DND-41 (cell line): ENCODE results near the gene ASB5.

Experiments
- ATAC-seq: fragments of 200-7000 bp; cut with Tn5 transposase; 3 replicates; pipeline ENCODE4 v1.9.1; 2021; ENCODE audit warnings: low read depth; ENCODE audit not compliant: insufficient read depth
- DNase-seq: peaks from one replicate; pipeline ENCODE4 v3.0.0-alpha.2; 2020
- H2AFZ ChIP-seq: 2 replicates; pipeline ENCODE4 v1.6.0; 2012; ENCODE audit warnings: low read depth, low read length
- H3K27ac ChIP-seq: 2 replicates; pipeline ENCODE4 v1.5.1; 2012; ENCODE audit warnings: low read length, inconsistent platforms
- H3K27me3 ChIP-seq: fragments of 200-600 bp; sonication (generic); 2 replicates; pipeline ENCODE4 v1.6.0; 2012; ENCODE audit warnings: low read length, mild to moderate bottlenecking, inconsistent platforms; ENCODE audit not compliant: insufficient read depth, poor library complexity
- H3K36me3 ChIP-seq: 2 replicates; pipeline ENCODE4 v1.5.1; 2012; ENCODE audit warnings: low read length, inconsistent platforms; ENCODE audit not compliant: insufficient read depth
- H3K4me1 ChIP-seq: 2 replicates; pipeline ENCODE4 v1.5.1; 2012; ENCODE audit warnings: mild to moderate bottlenecking, low read length; ENCODE audit not compliant: insufficient read depth
- H3K4me2 ChIP-seq: 2 replicates; pipeline ENCODE4 v1.6.0; 2012; ENCODE audit warnings: mild to moderate bottlenecking, moderate library complexity, low read length, inconsistent platforms; ENCODE audit not compliant: insufficient read depth
- H3K4me3 ChIP-seq, 2 experiments: fragments of 200-600 bp in 1 of 2; shearing (Covaris generic) in 1 of 2; 2 replicates each; pipeline ENCODE4 v1.5.1; 2012 to 2016; ENCODE audit warnings: inconsistent platforms in 2 of 2, low read length in 2 of 2, mild to moderate bottlenecking in 2 of 2, low read depth in 1 of 2, moderate library complexity in 1 of 2
- H3K79me2 ChIP-seq: 2 replicates; pipeline ENCODE4 v1.6.0; 2012; ENCODE audit warnings: low read length, inconsistent platforms; ENCODE audit not compliant: insufficient read depth
- H3K9ac ChIP-seq: 2 replicates; pipeline ENCODE4 v1.6.0; 2012; ENCODE audit warnings: low read depth, mild to moderate bottlenecking, inconsistent platforms, low read length, moderate library complexity
- H3K9me3 ChIP-seq: 2 replicates; pipeline ENCODE4 v1.5.1; 2012; ENCODE audit warnings: low read length, moderate library complexity, mild to moderate bottlenecking, inconsistent platforms; ENCODE audit not compliant: insufficient read depth, severe bottlenecking
- H4K20me1 ChIP-seq: 2 replicates; pipeline ENCODE4 v1.6.0; 2012; ENCODE audit warnings: low read length; ENCODE audit not compliant: insufficient read depth
- CTCF ChIP-seq: IDR thresholded peaks from 2 replicates; pipeline ENCODE4 v1.5.1; 2012; ENCODE audit warnings: borderline replicate concordance, low read length, moderate library complexity, mild to moderate bottlenecking; ENCODE audit not compliant: poor library complexity, severe bottlenecking; ENCODE audit errors: extremely low read depth
- EZH2 ChIP-seq: IDR thresholded peaks from 3 replicates; pipeline ENCODE4 v1.6.1; 2012; ENCODE audit warnings: borderline replicate concordance, low read depth, mild to moderate bottlenecking, moderate library complexity, low read length, inconsistent platforms; ENCODE audit not compliant: severe bottlenecking

ASB5 gene

GRCh38 chr4:176242764-176243347, 26.2 kb downstream of the ASB5 start:
- DNase-seq (no peak), ATAC-seq (no peak)
- H3K79me2 ChIP-seq = no peaks in the 10 kb centered on the region

GRCh38 chr4:176241703-176242102, 27.3 kb downstream of the ASB5 start:
- H3K9ac ChIP-seq = no peak overlapping the region
- no peak for TF ChIP-seq CTCF
- no peak for TF ChIP-seq EZH2
- H3K27me3 ChIP-seq = no peaks in the 10 kb centered on the region
- no peak for DNase-seq
- no peak overlapping the region for H3K4me2 ChIP-seq
- H3K27ac ChIP-seq = no peak overlapping the region
- no peak overlapping the region for H2AFZ ChIP-seq
- H3K36me3 ChIP-seq = no peaks in the 10 kb centered on the region
- no peak overlapping the region for H3K4me3 ChIP-seq
- no peaks in the 10 kb centered on the region for H3K79me2 ChIP-seq
- H3K9me3 ChIP-seq = no peaks in the 10 kb centered on the region
- no peaks in the 10 kb centered on the region for H3K4me1 ChIP-seq
- no peak for ATAC-seq
- H4K20me1 ChIP-seq = no peaks in the 10 kb centered on the region

More at GRCh38 chr4:176242764-176243347, 26.2 kb downstream of the ASB5 start:
- no peaks in the 10 kb centered on the region for H3K4me1 ChIP-seq
- H3K27ac ChIP-seq = no peak overlapping the region
- H3K9me3 ChIP-seq = no peaks in the 10 kb centered on the region
- H3K36me3 ChIP-seq = no peaks in the 10 kb centered on the region
- no peak for TF ChIP-seq CTCF
- TF ChIP-seq EZH2 = no peak
- no peaks in the 10 kb centered on the region for H3K27me3 ChIP-seq
- H3K4me3 ChIP-seq = no peak overlapping the region
- no peaks in the 10 kb centered on the region for H4K20me1 ChIP-seq
- no peak overlapping the region for H3K9ac ChIP-seq
- no peak overlapping the region for H3K4me2 ChIP-seq
- no peak overlapping the region for H2AFZ ChIP-seq

GRCh38 chr4:176238826-176239225, 30.2 kb downstream of the ASB5 start:
- no peaks in the 10 kb centered on the region for H3K36me3 ChIP-seq
- ATAC-seq (no peak), DNase-seq (no peak)
- H3K4me1 ChIP-seq = no peaks in the 10 kb centered on the region
- no peak overlapping the region for H3K4me3 ChIP-seq
- H3K27me3 ChIP-seq = no peaks in the 10 kb centered on the region
- H3K9me3 ChIP-seq = no peaks in the 10 kb centered on the region
- no peak overlapping the region for H2AFZ ChIP-seq
- H3K4me2 ChIP-seq = no peak overlapping the region
- TF ChIP-seq EZH2 (no peak), CTCF (no peak)
- H3K79me2 ChIP-seq = no peaks in the 10 kb centered on the region
- H4K20me1 ChIP-seq = no peaks in the 10 kb centered on the region
- no peak overlapping the region for H3K9ac ChIP-seq
- H3K27ac ChIP-seq = no peak overlapping the region
